A673 (cell line): ENCODE data around the gene KIAA0232.

Source experiments
- EZH2 ChIP-seq: fragments of 200-600 bp; sonication (generic); IDR thresholded peaks from 2 replicates; pipeline ENCODE4 v1.6.1; 2017; ENCODE audit warnings: borderline replicate concordance, low read depth, mild to moderate bottlenecking, mixed read lengths, antibody characterized with exemption, low read length; ENCODE audit not compliant: poor library complexity, severe bottlenecking
- TF ChIP-seq, protein P1 (sequence below): fragments of 300-800, 200-600 bp; sonication (generic); conservative IDR thresholded peaks from 2 replicates; pipeline ENCODE4 v1.5.1; 2017; ENCODE audit warnings: low read depth, mild to moderate bottlenecking, antibody characterized with exemption, low read length, moderate library complexity, mixed read lengths

DNA sequence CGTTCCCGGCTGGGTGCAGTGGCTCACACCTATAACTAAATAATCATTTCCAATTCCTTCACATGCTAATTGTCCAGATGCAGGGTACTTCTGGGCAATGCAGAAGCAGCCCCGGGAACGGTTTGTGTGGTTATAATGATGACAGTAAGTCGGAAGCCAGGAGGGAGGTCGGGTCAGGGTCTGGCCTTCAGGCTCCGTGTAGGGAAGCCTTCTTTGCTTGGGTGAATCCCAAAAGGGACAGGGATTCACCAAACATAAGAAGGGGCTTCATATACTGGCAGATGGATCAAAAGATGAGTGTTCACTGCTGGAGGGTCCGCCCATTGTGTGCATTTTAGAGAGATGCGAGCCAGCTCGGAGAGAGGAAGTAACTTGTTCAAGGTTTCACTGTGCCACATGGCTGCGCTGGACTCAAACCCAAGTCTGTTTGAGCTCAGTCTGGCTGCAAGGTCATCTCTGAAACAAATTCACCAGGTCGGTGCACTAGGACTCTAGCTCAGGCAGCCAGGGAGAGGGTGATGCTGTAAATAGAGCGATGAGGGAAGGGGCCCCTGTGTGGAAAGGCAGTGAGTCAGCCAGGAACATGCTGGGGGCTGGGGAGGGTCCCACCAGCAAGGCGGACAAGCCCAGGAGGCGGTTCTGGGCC lies 4.8 kb upstream of the KIAA0232 start:
- TF ChIP-seq, protein P1, sequence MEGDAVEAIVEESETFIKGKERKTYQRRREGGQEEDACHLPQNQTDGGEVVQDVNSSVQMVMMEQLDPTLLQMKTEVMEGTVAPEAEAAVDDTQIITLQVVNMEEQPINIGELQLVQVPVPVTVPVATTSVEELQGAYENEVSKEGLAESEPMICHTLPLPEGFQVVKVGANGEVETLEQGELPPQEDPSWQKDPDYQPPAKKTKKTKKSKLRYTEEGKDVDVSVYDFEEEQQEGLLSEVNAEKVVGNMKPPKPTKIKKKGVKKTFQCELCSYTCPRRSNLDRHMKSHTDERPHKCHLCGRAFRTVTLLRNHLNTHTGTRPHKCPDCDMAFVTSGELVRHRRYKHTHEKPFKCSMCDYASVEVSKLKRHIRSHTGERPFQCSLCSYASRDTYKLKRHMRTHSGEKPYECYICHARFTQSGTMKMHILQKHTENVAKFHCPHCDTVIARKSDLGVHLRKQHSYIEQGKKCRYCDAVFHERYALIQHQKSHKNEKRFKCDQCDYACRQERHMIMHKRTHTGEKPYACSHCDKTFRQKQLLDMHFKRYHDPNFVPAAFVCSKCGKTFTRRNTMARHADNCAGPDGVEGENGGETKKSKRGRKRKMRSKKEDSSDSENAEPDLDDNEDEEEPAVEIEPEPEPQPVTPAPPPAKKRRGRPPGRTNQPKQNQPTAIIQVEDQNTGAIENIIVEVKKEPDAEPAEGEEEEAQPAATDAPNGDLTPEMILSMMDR, result no peak
- no peak for TF ChIP-seq EZH2
